Muscle layer of duodenum (tissue), 2 donors: ENCODE results near the gene AOX1.
"Not testable (repeated sequence)": the region's sequence is repeated elsewhere in the genome, so short reads cannot be mapped to it uniquely, and the experiment has no call there.

Source experiments
- H3K27ac ChIP-seq: one replicate; pipeline ENCODE4 v1.7.0; 2013; ENCODE audit warnings: mild to moderate bottlenecking, low read length
- H3K27me3 ChIP-seq: one replicate; pipeline ENCODE4 v1.7.0; 2013; ENCODE audit warnings: low read depth, mild to moderate bottlenecking, control low read depth, low read length
- H3K36me3 ChIP-seq, 2 donors: one replicate each; pipeline ENCODE4 v1.7.0; 2013; ENCODE audit warnings: low read length in 2 of 2, control low read depth in 1 of 2, mild to moderate bottlenecking in 1 of 2; ENCODE audit not compliant: insufficient read depth in 2 of 2, control insufficient read depth in 1 of 2
- H3K4me1 ChIP-seq, 2 donors: one replicate each; pipeline ENCODE4 v1.7.0; 2013; ENCODE audit warnings: low read length in 2 of 2, mild to moderate bottlenecking in 2 of 2, control low read depth in 1 of 2, moderate library complexity in 1 of 2; ENCODE audit not compliant: insufficient read depth in 2 of 2, control insufficient read depth in 1 of 2
- H3K4me3 ChIP-seq, 2 donors: one replicate each; pipeline ENCODE4 v1.7.0; 2013; ENCODE audit warnings: low read length in 2 of 2, low read depth in 1 of 2, mild to moderate bottlenecking in 1 of 2
- H3K9me3 ChIP-seq, 2 donors: one replicate each; pipeline ENCODE4 v1.7.0; 2013; ENCODE audit warnings: low read length in 2 of 2, control low read depth in 1 of 2, mild to moderate bottlenecking in 1 of 2; ENCODE audit not compliant: control insufficient read depth in 1 of 2
- donor health status: healthy.

The AOX1 gene

DNA sequence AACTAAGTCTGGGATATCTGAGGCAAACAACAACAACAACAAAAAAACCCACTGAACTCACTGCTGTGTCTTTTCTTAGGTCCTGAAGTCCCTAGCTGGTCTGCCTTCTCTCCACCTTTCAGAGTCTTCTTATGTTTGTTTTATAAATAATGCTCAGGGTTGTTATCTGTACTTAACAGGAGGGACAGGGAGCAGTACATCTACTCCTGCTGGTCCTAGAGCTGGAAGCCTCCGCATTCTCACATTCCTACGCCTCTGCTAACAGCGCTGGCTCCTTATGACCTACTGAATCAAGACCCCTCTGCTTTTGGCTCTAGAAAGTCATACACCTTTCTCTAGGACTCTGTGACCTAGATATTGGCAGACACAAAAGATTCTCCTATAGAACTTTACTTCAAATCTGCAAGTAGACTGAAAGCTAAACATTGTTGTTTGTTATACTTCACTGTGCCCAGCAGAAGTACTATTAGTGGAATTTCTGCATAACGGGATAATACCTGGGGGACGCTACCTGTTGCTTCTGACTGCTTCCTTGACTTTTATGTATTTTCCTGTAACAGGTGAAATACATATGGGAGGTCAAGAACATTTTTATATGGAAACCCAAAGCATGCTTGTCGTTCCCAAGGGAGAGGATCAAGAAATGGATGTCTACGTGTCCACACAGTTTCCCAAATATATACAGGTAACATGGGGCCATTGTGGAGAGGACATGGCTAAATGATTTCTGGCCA is 48.6 kb downstream of the AOX1 start:
- H3K27me3 ChIP-seq = no peaks in the 10 kb centered on the region
- no peaks in the 10 kb centered on the region for H3K36me3 ChIP-seq
- H3K9me3 ChIP-seq = no peaks in the 10 kb centered on the region
- H3K4me3 ChIP-seq = no peak overlapping the region
- no peak overlapping the region for H3K27ac ChIP-seq
- no peaks in the 10 kb centered on the region for H3K4me1 ChIP-seq

DNA sequence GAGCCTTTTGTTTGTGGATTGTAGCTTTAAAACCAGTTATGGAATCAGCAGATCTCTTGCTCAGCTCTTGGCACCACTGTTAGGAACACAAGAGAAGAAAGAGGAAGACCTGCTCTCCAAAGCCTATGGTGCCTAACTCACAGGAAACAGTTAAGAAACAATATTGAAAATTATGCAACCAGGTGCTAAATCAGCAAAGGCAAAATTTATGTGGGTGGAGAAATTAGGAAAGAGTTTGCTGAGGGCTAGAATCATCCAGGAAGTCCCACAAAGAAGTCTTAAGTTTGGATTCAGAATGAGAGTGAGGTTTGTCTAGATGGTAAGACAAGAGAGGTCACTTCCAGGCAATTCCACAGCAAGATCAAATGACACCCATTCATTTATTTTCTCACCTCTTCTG is 49.4 kb downstream of the AOX1 start:
- no peaks in the 10 kb centered on the region for H3K4me1 ChIP-seq
- H3K4me3 ChIP-seq = no peak overlapping the region
- H3K36me3 ChIP-seq = no peaks in the 10 kb centered on the region
- no peak overlapping the region for H3K27ac ChIP-seq
- no peaks in the 10 kb centered on the region for H3K9me3 ChIP-seq
- H3K27me3 ChIP-seq = no peaks in the 10 kb centered on the region

DNA sequence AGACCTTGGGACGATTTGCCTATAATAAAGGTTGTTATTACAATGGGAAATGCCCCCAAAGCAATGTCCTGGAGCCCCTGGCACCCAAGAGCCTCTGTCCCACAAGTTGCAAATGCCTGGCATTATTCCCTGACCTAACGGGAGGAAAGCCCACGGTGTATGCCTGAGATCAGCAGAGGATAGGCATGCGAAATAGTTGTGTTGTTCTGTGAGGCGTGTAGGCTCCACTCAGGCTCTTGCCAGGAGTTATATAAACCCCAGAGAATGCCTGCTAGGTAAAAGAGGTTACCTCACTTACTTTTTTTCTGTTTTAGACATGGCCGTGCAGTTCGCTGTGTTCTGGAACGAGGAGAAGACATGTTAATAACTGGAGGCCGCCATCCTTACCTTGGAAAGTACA is 52.1 kb downstream of the AOX1 start:
- no peaks in the 10 kb centered on the region for H3K4me1 ChIP-seq
- H3K27me3 ChIP-seq = no peaks in the 10 kb centered on the region
- no peak overlapping the region for H3K27ac ChIP-seq
- H3K4me3 ChIP-seq = no peak overlapping the region
- H3K36me3 ChIP-seq = no peaks in the 10 kb centered on the region
- H3K9me3 ChIP-seq = no peaks in the 10 kb centered on the region

DNA sequence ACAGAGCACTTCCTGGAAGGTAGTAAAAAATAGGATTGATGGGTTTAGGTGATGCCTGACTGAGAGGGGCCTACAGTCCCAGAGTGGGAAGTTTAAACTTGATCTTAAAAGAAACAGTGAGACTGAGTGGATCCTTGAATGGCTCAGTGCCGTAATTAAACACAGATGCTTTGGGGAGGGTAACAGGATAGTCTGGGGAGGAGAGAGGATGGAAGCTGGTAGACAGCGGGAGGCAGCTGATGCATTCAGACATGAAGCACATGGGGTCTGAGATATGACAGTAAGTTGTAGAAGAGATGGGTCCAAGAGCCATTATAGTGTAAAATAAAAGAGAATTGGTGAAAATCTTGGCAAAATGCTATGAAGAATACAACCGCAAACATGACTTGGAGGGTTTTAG is 54.4 kb downstream of the AOX1 start:
- no peaks in the 10 kb centered on the region for H3K36me3 ChIP-seq
- no peaks in the 10 kb centered on the region for H3K9me3 ChIP-seq
- H3K27me3 ChIP-seq = no peaks in the 10 kb centered on the region
- H3K4me1 ChIP-seq = no peaks in the 10 kb centered on the region
- no peak overlapping the region for H3K4me3 ChIP-seq
- H3K27ac ChIP-seq = no peak overlapping the region

DNA sequence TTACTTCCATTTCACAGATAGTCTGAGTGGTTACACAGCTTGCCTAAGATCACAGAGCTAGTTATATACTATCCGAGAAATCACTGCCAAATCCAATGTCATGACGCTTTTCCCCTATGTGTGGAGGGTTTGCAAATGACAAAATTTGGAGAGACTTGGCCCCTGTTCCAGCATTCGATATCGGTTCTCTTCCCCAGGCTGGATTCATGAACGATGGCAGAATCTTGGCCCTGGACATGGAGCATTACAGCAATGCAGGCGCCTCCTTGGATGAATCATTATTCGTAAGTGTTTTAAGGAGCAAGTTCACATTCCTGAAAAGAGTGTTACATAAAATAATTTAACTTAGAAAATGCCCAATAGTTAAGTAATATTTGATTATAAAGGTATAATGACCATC is 55.1 kb downstream of the AOX1 start:
- H3K27me3 ChIP-seq = no peaks in the 10 kb centered on the region
- no peak overlapping the region for H3K27ac ChIP-seq
- no peaks in the 10 kb centered on the region for H3K36me3 ChIP-seq
- H3K4me1 ChIP-seq = no peaks in the 10 kb centered on the region
- no peak overlapping the region for H3K4me3 ChIP-seq
- no peaks in the 10 kb centered on the region for H3K9me3 ChIP-seq

DNA sequence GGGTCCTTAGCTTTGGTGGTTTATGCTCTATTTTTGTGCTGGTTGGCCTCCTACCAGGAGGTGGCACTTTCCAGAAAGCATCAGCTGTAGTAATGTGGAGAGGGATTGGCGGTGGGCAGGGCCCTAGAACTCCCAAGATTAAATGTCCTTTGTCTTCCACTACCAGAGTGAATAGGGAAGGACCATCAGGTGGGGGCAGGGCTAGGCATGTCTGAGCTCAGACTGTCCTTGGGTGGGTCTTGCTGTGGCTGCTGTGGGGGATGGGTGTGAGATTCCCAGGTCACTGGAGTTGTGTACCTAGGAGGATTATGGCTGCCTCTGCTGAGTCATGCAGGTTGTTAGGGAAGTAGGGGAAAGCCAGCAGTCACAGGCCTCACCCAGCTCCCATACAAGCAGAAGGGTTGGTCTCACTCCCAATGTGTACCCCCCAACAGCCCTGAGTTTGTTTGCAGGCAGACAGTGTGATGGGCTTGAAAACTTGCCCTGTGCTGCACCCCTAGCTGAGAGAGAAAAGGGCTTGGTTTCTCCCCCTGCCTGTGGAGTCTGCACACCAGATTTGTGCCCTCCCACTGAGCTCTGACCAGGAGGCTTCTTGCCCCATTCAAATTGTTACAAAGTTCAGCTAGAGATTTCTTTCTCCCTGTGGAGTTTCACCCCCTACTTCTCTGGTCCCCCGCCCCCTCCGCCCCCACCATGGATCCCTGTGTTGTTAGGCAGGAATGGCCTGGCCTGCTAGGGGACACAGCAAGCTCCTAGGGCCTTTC is 62.9 kb downstream of the AOX1 start:
- H3K27ac ChIP-seq, H3K27me3 ChIP-seq, H3K9me3 ChIP-seq, H3K4me3 ChIP-seq, H3K4me1 ChIP-seq, H3K36me3 ChIP-seq: not testable (repeated sequence)

DNA sequence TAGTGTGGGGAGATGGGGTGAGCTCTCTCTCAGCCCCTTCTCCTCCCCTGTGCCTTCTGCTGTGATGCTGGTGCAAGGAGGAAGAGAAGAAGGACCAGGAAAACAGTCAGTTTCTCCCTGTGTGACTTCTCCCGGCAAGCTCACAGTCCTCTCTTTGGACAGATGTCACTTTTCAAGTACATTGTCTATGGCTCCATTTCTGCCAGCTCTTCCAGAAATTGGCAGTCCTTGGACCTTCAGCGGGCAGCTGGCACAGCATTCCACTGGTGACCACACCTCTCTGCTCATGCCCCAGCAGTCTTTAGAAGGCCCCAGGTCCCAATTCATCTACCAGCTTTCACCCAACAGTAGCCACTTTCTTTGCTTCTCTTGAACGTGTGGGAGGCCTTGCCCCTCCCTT is 63.9 kb downstream of the AOX1 start:
- Histone ChIP-seq H3K4me3 (no peak overlapping the region), H3K9me3 (no peaks in the 10 kb centered on the region), H3K4me1 (no peaks in the 10 kb centered on the region), H3K36me3 (peaks cover 0 to 6% of the 10 kb centered on the region in 2 donors), H3K27ac (peak overlapping the region; percentile 22), H3K27me3 (no peaks in the 10 kb centered on the region)

DNA sequence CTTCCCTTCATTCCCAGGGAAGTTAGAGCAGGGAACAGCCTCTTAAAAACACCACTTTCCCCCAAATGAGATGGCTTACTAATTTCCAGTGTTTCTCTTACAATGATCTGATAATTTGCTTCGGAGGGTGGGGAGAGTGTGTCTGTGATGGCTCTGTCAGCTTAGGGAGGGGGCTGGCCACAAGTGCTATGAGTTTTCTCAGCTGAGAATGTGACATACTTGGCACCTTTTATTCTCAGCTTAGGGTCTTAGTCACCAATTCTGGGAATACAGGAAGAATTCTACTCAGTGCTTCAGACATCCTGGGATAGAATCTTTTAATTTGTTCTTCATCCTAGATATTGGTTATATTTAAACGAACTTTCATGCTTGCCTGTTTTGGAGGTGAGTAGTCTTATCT is 64.4 kb downstream of the AOX1 start:
- Histone ChIP-seq H3K27ac (peak overlapping the region; percentile 22), H3K9me3 (no peaks in the 10 kb centered on the region), H3K4me1 (no peaks in the 10 kb centered on the region), H3K36me3 (peaks cover 0 to 6% of the 10 kb centered on the region in 2 donors), H3K27me3 (no peaks in the 10 kb centered on the region), H3K4me3 (no peak overlapping the region)

DNA sequence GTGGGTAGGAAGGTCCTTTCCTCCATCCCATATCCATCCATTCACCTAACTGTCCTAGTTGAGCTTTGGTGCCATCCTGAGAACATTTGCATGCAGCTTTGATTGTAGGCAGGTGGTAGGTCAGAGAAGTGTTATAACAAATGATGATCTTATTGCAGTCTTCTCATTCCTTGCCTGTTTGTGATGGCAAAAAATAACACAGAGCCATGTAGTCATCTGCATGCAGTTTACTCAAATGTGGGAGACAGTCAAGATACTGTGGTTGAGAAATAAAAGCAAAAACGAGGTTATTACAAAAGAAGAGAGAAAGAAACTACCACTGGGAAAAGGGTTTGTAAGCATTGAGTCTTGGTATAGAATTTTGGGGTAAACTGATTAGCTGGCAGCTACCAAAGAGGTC is 66.3 kb downstream of the AOX1 start:
- Histone ChIP-seq H3K4me1 (no peaks in the 10 kb centered on the region), H3K27ac (no peak overlapping the region), H3K27me3 (no peaks in the 10 kb centered on the region), H3K9me3 (no peaks in the 10 kb centered on the region), H3K36me3 (peaks cover 0 to 6% of the 10 kb centered on the region in 2 donors), H3K4me3 (no peak overlapping the region)

DNA sequence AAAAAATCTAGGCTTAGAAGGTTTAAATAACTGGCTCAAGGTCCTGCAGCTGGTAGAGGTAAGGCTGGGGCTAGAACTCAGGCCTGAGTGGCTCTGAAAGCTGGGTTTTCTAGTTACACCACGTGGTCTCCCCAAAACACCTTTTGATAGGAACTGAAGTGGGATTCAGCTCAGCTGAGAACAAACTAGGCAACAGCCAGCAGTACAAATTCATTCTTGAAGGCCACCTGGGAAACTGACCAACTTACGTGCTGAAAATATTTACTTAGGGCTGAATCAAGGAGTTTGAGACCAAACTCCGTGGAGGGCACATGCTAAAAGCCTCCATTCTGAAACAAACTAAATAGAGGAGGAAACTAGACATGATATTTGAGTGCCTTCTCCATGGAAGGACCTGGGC is 67.2 kb downstream of the AOX1 start:
- peaks cover 0 to 6% of the 10 kb centered on the region in 2 donors for H3K36me3 ChIP-seq
- H3K9me3 ChIP-seq = no peaks in the 10 kb centered on the region
- no peak overlapping the region for H3K4me3 ChIP-seq
- no peak overlapping the region for H3K27ac ChIP-seq
- no peaks in the 10 kb centered on the region for H3K4me1 ChIP-seq
- no peaks in the 10 kb centered on the region for H3K27me3 ChIP-seq

DNA sequence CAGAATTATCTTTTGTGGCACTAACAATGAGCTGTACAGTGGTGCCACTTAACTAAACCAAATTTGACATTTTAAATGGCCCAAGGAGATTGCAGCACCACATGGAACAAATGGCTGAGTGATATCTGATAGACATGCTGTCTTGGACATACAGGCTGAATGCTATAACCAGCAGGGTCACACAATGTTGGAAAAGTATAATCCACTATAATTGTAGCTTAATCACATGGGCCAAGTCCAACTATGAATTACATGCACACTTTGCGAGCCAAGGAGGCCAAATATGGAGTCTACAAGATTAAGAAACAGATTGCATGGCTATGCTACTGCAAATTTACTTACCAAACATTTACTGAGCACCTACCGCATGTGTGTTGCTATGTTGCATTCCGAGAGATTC is 69.0 kb downstream of the AOX1 start:
- Histone ChIP-seq H3K4me1 (no peaks in the 10 kb centered on the region), H3K36me3 (peaks cover 0 to 6% of the 10 kb centered on the region in 2 donors), H3K27ac (no peak overlapping the region), H3K4me3 (no peak overlapping the region), H3K9me3 (no peaks in the 10 kb centered on the region), H3K27me3 (no peaks in the 10 kb centered on the region)
